Transverse colon (tissue), 4 donors: ENCODE measurements around the gene NSUN3. TPM values are rescaled to one million over a fixed set of nuclear protein-coding genes. Genes with fewer than 3 reads are reported as not detected.

Source experiments
- DNase-seq: peaks from one replicate; pipeline ENCODE4 v3.0.0-alpha.2; 2019
- H3K27ac ChIP-seq, 4 donors: fragments of 200-600 bp; sonication (generic); 2 replicates each; pipeline ENCODE4 v1.5.1; 2016 to 2018; ENCODE audit warnings: inconsistent platforms in 4 of 4
- H3K27me3 ChIP-seq: fragments of 200-600 bp; sonication (generic); 2 replicates; pipeline ENCODE4 v1.5.1; 2017; ENCODE audit warnings: inconsistent platforms
- H3K36me3 ChIP-seq, 4 donors: fragments of 200-600 bp; sonication (generic); 2 replicates each; pipeline ENCODE4 v1.5.1; 2017 to 2019; ENCODE audit warnings: inconsistent platforms in 4 of 4
- H3K4me1 ChIP-seq, 4 donors: fragments of 200-600 bp; sonication (generic); 2 replicates each; pipeline ENCODE4 v1.5.1; 2017 to 2020; ENCODE audit warnings: inconsistent platforms in 4 of 4
- H3K4me3 ChIP-seq, 4 donors: fragments of 200-600 bp; sonication (generic); 1 replicate in 1 of 4; 2 replicates in 3 of 4; pipeline versions ENCODE4 v1.5.1 to v1.6.1; 2017 to 2019; ENCODE audit warnings: inconsistent platforms in 4 of 4
- H3K9me3 ChIP-seq, 2 donors: fragments of 200-600 bp; sonication (generic); 2 replicates each; pipeline ENCODE4 v1.5.1; 2017 to 2019; ENCODE audit warnings: inconsistent platforms in 2 of 2
- CTCF ChIP-seq, 5 experiments: fragments of 200-600 bp in 3 of 5; fragments of 450-650 bp in 2 of 5; sonication (generic) in 3 of 5; IDR thresholded peaks; 1 replicate in 2 of 5; 2 replicates in 3 of 5; pipeline ENCODE4 v1.5.1; 2016 to 2017; ENCODE audit warnings: antibody characterized with exemption in 5 of 5, inconsistent platforms in 3 of 5, mild to moderate bottlenecking in 2 of 5, moderate library complexity in 1 of 5
- EP300 ChIP-seq: sonication (generic); formaldehyde crosslinking; IDR thresholded peaks from one replicate; pipeline ENCODE4 v1.6.1; 2017; ENCODE audit warnings: antibody characterized with exemption, low read depth
- POLR2A ChIP-seq: fragments of 450-650 bp; IDR thresholded peaks from one replicate; pipeline ENCODE4 v1.6.1; 2016; ENCODE audit warnings: antibody characterized with exemption, mild to moderate bottlenecking, moderate library complexity
- POLR2AphosphoS5 ChIP-seq, 3 donors: sonication (generic); formaldehyde crosslinking; IDR thresholded peaks; one replicate each; pipeline ENCODE4 v1.6.1; 2016; ENCODE audit warnings: antibody characterized with exemption in 3 of 3
- WGBS, 2 donors: methylation state at CpG; one replicate each; pipeline ENCODE4 v1.1.5; 2018; ENCODE audit warnings: low coverage in 1 of 2; 5-methylcytosine and 5-hydroxymethylcytosine counted together
- in situ Hi-C, 4 donors: fragments of 200-750 bp; cut with MboI; loops; one replicate each; pipeline versions ENCODE4 v1.15.0 to v1.15.1; 2017; ENCODE audit warnings: low sequenced_read_pairs in 3 of 4, low pct_ligation_motif_present in 1 of 4, low pct_unique_long_range_greater_than_20kb in 1 of 4
- intact Hi-C: fragments of 100-400 bp; cut with DNase I; formaldehyde crosslinking; loops from one replicate; pipeline ENCODE4 v1.15.1; 2023; ENCODE audit warnings: low total_unique reads
- total RNA-seq, 4 donors: library from RNA; depleted of rRNA; stranded (reverse); fragments of >200 nt; gene quantifications; one replicate each; pipeline ENCODE4 v1.1.0, GENCODE V29; 2016

The NSUN3 gene
- total RNA-seq, 4 donors from 2014 or later, result 10.3 to 27.9 (median 19.0) TPM

- H3K4me1 ChIP-seq, result no peaks in the 10 kb centered on the region
- no peaks in the 10 kb centered on the region for H3K36me3 ChIP-seq
- in situ Hi-C loops, result no loop called here
- H3K27me3 ChIP-seq, result no peaks in the 10 kb centered on the region
- H3K27ac ChIP-seq, result no peak overlapping the region
- no peak overlapping the region for H3K4me3 ChIP-seq
- DNase-seq, result no peak
- TF ChIP-seq CTCF (IDR thresholded peaks at IDR 0.05) (no peak), EP300 (no peak), POLR2A (no peak), POLR2AphosphoS5 (IDR thresholded peaks at IDR 0.05) (no peak)
- 70 to 85% methylated on average over 2 of the region's 2 CpGs for whole genome bisulfite sequencing, 2 donors
- intact Hi-C loops, result no loop called here
- H3K9me3 ChIP-seq, result no peaks in the 10 kb centered on the region
Measured at GRCh38 chr3:94173673-94174434, 111.0 kb downstream of the NSUN3 start.

GRCh38 chr3:94175677-94176076, 112.8 kb downstream of the NSUN3 start:
- Histone ChIP-seq H3K4me3 (no peak overlapping the region), H3K4me1 (no peaks in the 10 kb centered on the region), H3K27ac (no peak overlapping the region), H3K9me3 (no peaks in the 10 kb centered on the region), H3K36me3 (no peaks in the 10 kb centered on the region), H3K27me3 (no peaks in the 10 kb centered on the region)
- TF ChIP-seq POLR2A (no peak), POLR2AphosphoS5 (IDR thresholded peaks at IDR 0.05) (no peak), EP300 (no peak), CTCF (IDR thresholded peaks at IDR 0.05) (no peak)
- in situ Hi-C loops, result no loop called here
- intact Hi-C loops, result no loop called here
- WGBS, 2 donors, result 81 to 86% methylated on average over 2 of the region's 2 CpGs
- no peak for DNase-seq

- intact Hi-C loops, result no loop called here
- no peak overlapping the region for H3K4me3 ChIP-seq
- TF ChIP-seq EP300, result no peak
- no peak for TF ChIP-seq CTCF (IDR thresholded peaks at IDR 0.05)
- no peaks in the 10 kb centered on the region for H3K36me3 ChIP-seq
- no peaks in the 10 kb centered on the region for H3K27me3 ChIP-seq
- H3K27ac ChIP-seq, result no peak overlapping the region
- WGBS, 2 donors, result 53 to 67% methylated on average over 4 to 6 of the region's 6 CpGs
- H3K4me1 ChIP-seq, result no peaks in the 10 kb centered on the region
- in situ Hi-C loops, result no loop called here
- DNase-seq, result no peak
- no peaks in the 10 kb centered on the region for H3K9me3 ChIP-seq
Measured at GRCh38 chr3:94176988-94177745, 114.3 kb downstream of the NSUN3 start.

Other genes with a start within 250 kb of the NSUN3 start
- gene PROS1, start 89.2 kb upstream of the NSUN3 start, total RNA-seq, result 10 to 100 TPM in 2 of 4 donors, 1 to 10 TPM in 2; 2.2 to 25.5 (median 12.9) TPM
- gene ARL13B, start 82.9 kb upstream of the NSUN3 start, total RNA-seq, result 1 to 10 TPM in 3 of 4 donors, under 1 TPM in 1; 0.80 to 4.9 (median 3.6) TPM
- gene STX19, start 34.5 kb upstream of the NSUN3 start, total RNA-seq, result 10 to 100 TPM in 2 of 4 donors, 1 to 10 TPM in 2; 4.9 to 23.5 (median 11.7) TPM
- 10 to 100 TPM in 1 of 4 donors, 1 to 10 TPM in 3; 6.0 to 16.7 (median 6.6) TPM for gene DHFR2, start 145 bp upstream of the NSUN3 start, total RNA-seq